ENCODE data around the gene PCDH9. TPM values are rescaled to one million over a fixed set of nuclear protein-coding genes. Genes with fewer than 3 reads are reported as not detected.

Gene PCDH9
- total and polyA plus RNA-seq, 2 of the 13 experiments (the other 11 are each of a cell fraction or from before 2014, with no cell fraction given): 0.09 TPM; not detected in 1

GRCh38 chr13:66673401-66673800 is 556.7 kb downstream of the PCDH9 start (continued):
- no peak for TF ChIP-seq KIAA2018 (CRISPR knock-in tag; IDR thresholded peaks at IDR 0.05; ENCODE audit: borderline replicate concordance)
- no peak for TF ChIP-seq ZSCAN21 (CRISPR knock-in tag; IDR thresholded peaks at IDR 0.05; ENCODE audit: borderline replicate concordance)

DNA sequence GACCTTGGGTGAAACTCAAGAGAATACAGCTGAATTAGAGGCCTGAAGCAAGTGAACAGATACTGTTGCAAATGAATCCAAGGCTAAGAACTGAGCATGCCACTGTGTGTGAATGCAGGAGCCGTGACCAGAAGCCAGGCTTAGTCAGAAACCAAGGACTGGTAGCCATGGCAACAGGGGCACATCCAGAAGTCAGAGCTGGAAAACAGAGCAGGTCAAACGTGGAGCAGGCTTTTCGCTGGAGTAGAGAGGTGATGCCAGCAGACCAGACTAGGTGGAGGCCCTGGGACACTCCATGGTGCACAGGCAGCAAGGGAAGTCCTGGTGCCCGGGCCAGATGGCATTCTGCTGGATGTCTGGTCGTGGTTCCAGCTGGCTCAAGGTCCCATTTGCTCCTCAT is 564.1 kb downstream of the PCDH9 start:
- H2AFZ ChIP-seq (ENCODE audit: low read length): no peak overlapping the region
- no peaks in the 10 kb centered on the region for H4K20me1 ChIP-seq (ENCODE audit: insufficient read depth, low read length)
- intact Hi-C loops (cut with micrococcal nuclease; ENCODE audit: unreplicated experiment): no loop called here
- no peak overlapping the region for H3K9ac ChIP-seq (ENCODE audit: insufficient read depth, low read depth, low read length)
- DNase-seq (ENCODE audit: low spot score): no peak
- no peaks in the 10 kb centered on the region for H3K36me3 ChIP-seq (replicated peaks in 1 of 2; ENCODE audit: control insufficient read depth in 1 of 2, insufficient read depth in 2 of 2, low read length in 2 of 2)
- POLR2A ChIA-PET: no interaction called here
- no peak overlapping the region for H3K4me3 ChIP-seq (replicated peaks in 1 of 3; ENCODE audit: insufficient read depth in 1 of 3, low read depth in 2 of 3, low read length in 3 of 3)
- H3K27me3 ChIP-seq (ENCODE audit: control insufficient read depth in 1 of 2, insufficient read depth in 2 of 2, low read length in 2 of 2): no peaks in the 10 kb centered on the region
- ATAC-seq: no peak
- H3K27ac ChIP-seq (ENCODE audit: extremely low read length, insufficient read depth, low read length): no peak overlapping the region
- H3K4me2 ChIP-seq (ENCODE audit: low read depth, low read length): no peak overlapping the region
- H3K9me3 ChIP-seq (ENCODE audit: low read length): no peaks in the 10 kb centered on the region
- H3K79me2 ChIP-seq (ENCODE audit: insufficient read depth, low read length): no peaks in the 10 kb centered on the region
- FAIRE-seq: no peak
- in situ Hi-C loops (cut with HindIII; ENCODE audit: extremely low pct_ligation_motif_present, low pct_unique_long_range_greater_than_20kb): no loop called here
- CTCF ChIA-PET (ENCODE audit: low intra/inter-chr PET ratio, low total read pairs): no interaction called here
- H3K4me1 ChIP-seq (ENCODE audit: insufficient read depth, low read length): no peaks in the 10 kb centered on the region
- WGBS (ENCODE audit: low lambda C conversion rate): 3% methylated on average over 3 of the region's 5 CpGs
- BruUV-seq (replicated peaks): no TSS peak
- TF ChIP-seq DNMT3B (CRISPR knock-in tag; conservative IDR thresholded peaks at IDR 0.05): no peak
- no peak for TF ChIP-seq PRDM4 (CRISPR knock-in tag; IDR thresholded peaks at IDR 0.05; ENCODE audit: borderline replicate concordance)
- TF ChIP-seq, protein P1, sequence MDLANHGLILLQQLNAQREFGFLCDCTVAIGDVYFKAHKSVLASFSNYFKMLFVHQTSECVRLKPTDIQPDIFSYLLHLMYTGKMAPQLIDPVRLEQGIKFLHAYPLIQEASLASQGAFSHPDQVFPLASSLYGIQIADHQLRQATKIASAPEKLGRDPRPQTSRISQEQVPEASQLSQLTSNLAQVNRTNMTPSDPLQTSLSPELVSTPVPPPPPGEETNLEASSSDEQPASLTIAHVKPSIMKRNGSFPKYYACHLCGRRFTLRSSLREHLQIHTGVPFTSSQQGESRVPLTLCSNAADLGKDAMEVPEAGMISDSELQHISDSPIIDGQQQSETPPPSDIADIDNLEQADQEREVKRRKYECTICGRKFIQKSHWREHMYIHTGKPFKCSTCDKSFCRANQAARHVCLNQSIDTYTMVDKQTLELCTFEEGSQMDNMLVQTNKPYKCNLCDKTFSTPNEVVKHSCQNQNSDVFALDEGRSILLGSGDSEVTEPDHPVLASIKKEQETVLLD (CRISPR knock-in tag; IDR thresholded peaks at IDR 0.05; ENCODE audit: low read depth): no peak
- no peak for TF ChIP-seq HES4 (CRISPR knock-in tag; IDR thresholded peaks at IDR 0.05; ENCODE audit: borderline replicate concordance)
- TF ChIP-seq ZBTB7B (CRISPR knock-in tag; IDR thresholded peaks at IDR 0.05): no peak
- TF ChIP-seq MED13 (CRISPR knock-in tag; IDR thresholded peaks at IDR 0.05): no peak
- no peak for TF ChIP-seq TFDP1 (CRISPR knock-in tag; IDR thresholded peaks at IDR 0.05; ENCODE audit: borderline replicate concordance)
- TF ChIP-seq PRPF4 (IDR thresholded peaks at IDR 0.05; ENCODE audit: low read depth, low read length, poor library complexity, severe bottlenecking): no peak
